DMS153 treated with DMSO at 0.1 percent for 48 hours (cell line): ENCODE data around the gene CSNK1G3.
"Not testable (repeated sequence)": the region's sequence is repeated elsewhere in the genome, so short reads cannot be mapped to it uniquely, and the experiment has no call there.

ENCODE experiments used
- DNase-seq: peaks from one replicate; lab custom pipeline; 2025; ENCODE audit not compliant: unreplicated experiment; lab: John Stamatoyannopoulos, UW

CSNK1G3 gene

GRCh38 chr5:123511648-123512605 is at the start of gene CSNK1G3:
TSS of gene CSNK1G3 (plus strand) at chr5:123512177. CDS start at chr5:123545664, 33,487 bp downstream.
- DNase-seq = peak; percentile 63

- not testable (repeated sequence) for DNase-seq
These were observed 45.1 kb upstream of the CSNK1G3 start for GRCh38 chr5:123466839-123467238.

- no peak for DNase-seq
These were observed 40.6 kb upstream of the CSNK1G3 start for GRCh38 chr5:123471385-123471784.

- DNase-seq = no peak
These were observed 39.6 kb upstream of the CSNK1G3 start for GRCh38 chr5:123472150-123472924.

GRCh38 chr5:123474228-123474627 is 37.7 kb upstream of the CSNK1G3 start:
- DNase-seq = no peak

- DNase-seq = no peak
These were observed 35.2 kb upstream of the CSNK1G3 start for GRCh38 chr5:123476731-123477130.

GRCh38 chr5:123478546-123478945 is 33.4 kb upstream of the CSNK1G3 start:
- no peak for DNase-seq

GRCh38 chr5:123482258-123482657 is 29.7 kb upstream of the CSNK1G3 start:
- no peak for DNase-seq

GRCh38 chr5:123483446-123484077 is 28.4 kb upstream of the CSNK1G3 start:
- DNase-seq = no peak

- DNase-seq = no peak
These were observed 26.7 kb upstream of the CSNK1G3 start for GRCh38 chr5:123485275-123485674.

- no peak for DNase-seq
These were observed 24.9 kb upstream of the CSNK1G3 start for GRCh38 chr5:123486951-123487655.

GRCh38 chr5:123490974-123491373 is 21.0 kb upstream of the CSNK1G3 start:
- no peak for DNase-seq

- DNase-seq = not testable (repeated sequence)
These were observed 16.8 kb upstream of the CSNK1G3 start for GRCh38 chr5:123495211-123495610.

- DNase-seq = no peak
These were observed 15.1 kb upstream of the CSNK1G3 start for GRCh38 chr5:123496892-123497291.

GRCh38 chr5:123500471-123500870 is 11.5 kb upstream of the CSNK1G3 start:
- no peak for DNase-seq

- no peak for DNase-seq
These were observed 9.9 kb upstream of the CSNK1G3 start for GRCh38 chr5:123502120-123502519.

GRCh38 chr5:123503299-123503698 is 8.7 kb upstream of the CSNK1G3 start:
- DNase-seq = no peak

GRCh38 chr5:123505633-123506032 is 6.3 kb upstream of the CSNK1G3 start:
- no peak for DNase-seq

- no peak for DNase-seq
These were observed 3.5 kb upstream of the CSNK1G3 start for GRCh38 chr5:123508441-123508840.

- DNase-seq = no peak
These were observed 708 bp upstream of the CSNK1G3 start for GRCh38 chr5:123511290-123511647.
